NT2/D1 (cell line): ENCODE results near the gene PLXNA4.

Experiments
- DNase-seq: peaks from one replicate; pipeline ENCODE4 v3.0.0-alpha.2; 2011; ENCODE audit warnings: low read depth, low spot score
- H3K27me3 ChIP-seq: 2 replicates; pipeline ENCODE4 v1.6.0; 2011; ENCODE audit warnings: mild to moderate bottlenecking; ENCODE audit not compliant: insufficient read length, insufficient read depth
- H3K36me3 ChIP-seq: 2 replicates; pipeline ENCODE4 v1.6.1; 2011; ENCODE audit warnings: mild to moderate bottlenecking, low read length, mixed read lengths; ENCODE audit not compliant: insufficient read depth, insufficient read length
- H3K4me1 ChIP-seq: 2 replicates; pipeline ENCODE4 v1.5.1; 2011; ENCODE audit not compliant: insufficient read depth, insufficient read length
- H3K4me3 ChIP-seq: 2 replicates; pipeline ENCODE4 v1.5.1; 2011; ENCODE audit warnings: low read depth; ENCODE audit not compliant: insufficient read length
- H3K9ac ChIP-seq: 2 replicates; pipeline ENCODE4 v1.6.0; 2011; ENCODE audit warnings: low read depth; ENCODE audit not compliant: insufficient read length
- H3K9me3 ChIP-seq: 2 replicates; pipeline ENCODE4 v1.5.1; 2011; ENCODE audit warnings: mild to moderate bottlenecking, low read length; ENCODE audit not compliant: insufficient read depth
- SUZ12 ChIP-seq: IDR thresholded peaks from 2 replicates; pipeline ENCODE4 v1.6.1; 2011; ENCODE audit not compliant: insufficient read length, insufficient read depth; ENCODE audit errors: extremely low read depth
- YY1 ChIP-seq: IDR thresholded peaks from 2 replicates; pipeline ENCODE4 v1.6.1; 2011; ENCODE audit not compliant: insufficient read length, insufficient read depth
- ZNF274 ChIP-seq: IDR thresholded peaks from 2 replicates; pipeline ENCODE4 v1.6.1; 2011; ENCODE audit warnings: mild to moderate bottlenecking, low read depth, low read length

The PLXNA4 gene

GRCh38 chr7:132244903-132245480, 331.3 kb downstream of the PLXNA4 start:
- DNase-seq = no peak
- H3K4me1 ChIP-seq = no peaks in the 10 kb centered on the region
- H3K36me3 ChIP-seq = no peaks in the 10 kb centered on the region

GRCh38 chr7:132243463-132243862, 332.8 kb downstream of the PLXNA4 start:
- no peak overlapping the region for H3K9ac ChIP-seq
- H3K4me1 ChIP-seq = no peaks in the 10 kb centered on the region
- H3K27me3 ChIP-seq = peaks cover 4% of the 10 kb centered on the region
- TF ChIP-seq SUZ12 = no peak
- no peak for TF ChIP-seq YY1
- TF ChIP-seq ZNF274 = no peak
- H3K4me3 ChIP-seq = no peak overlapping the region
- H3K36me3 ChIP-seq = no peaks in the 10 kb centered on the region
- H3K9me3 ChIP-seq = peaks cover 11% of the 10 kb centered on the region; the same call in 1 of the 2 replicates
- no peak for DNase-seq

More at GRCh38 chr7:132244903-132245480, 331.3 kb downstream of the PLXNA4 start:
- H3K9me3 ChIP-seq = peaks cover 11% of the 10 kb centered on the region; the same call in 1 of the 2 replicates
- H3K4me3 ChIP-seq = no peak overlapping the region
- H3K9ac ChIP-seq = no peak overlapping the region
- TF ChIP-seq YY1 = no peak
- TF ChIP-seq ZNF274 = no peak
- TF ChIP-seq SUZ12 = no peak
- peaks cover 4% of the 10 kb centered on the region for H3K27me3 ChIP-seq

- H3K36me3 ChIP-seq = no peaks in the 10 kb centered on the region
- no peak overlapping the region for H3K4me3 ChIP-seq
- DNase-seq = no peak
- no peak overlapping the region for H3K9ac ChIP-seq
- no peak for TF ChIP-seq ZNF274
- no peak for TF ChIP-seq YY1
- peaks cover 1% of the 10 kb centered on the region for H3K27me3 ChIP-seq
- no peaks in the 10 kb centered on the region for H3K4me1 ChIP-seq
- peaks cover 11% of the 10 kb centered on the region; the same call in 1 of the 2 replicates for H3K9me3 ChIP-seq
Measured at GRCh38 chr7:132243051-132243450, 333.2 kb downstream of the PLXNA4 start.

- TF ChIP-seq YY1 = no peak
- no peak for TF ChIP-seq SUZ12
- no peak for TF ChIP-seq ZNF274
- no peak for DNase-seq
- H3K27me3 ChIP-seq = no peaks in the 10 kb centered on the region
Measured at GRCh38 chr7:132242192-132242812, 334.0 kb downstream of the PLXNA4 start.

GRCh38 chr7:132240821-132241422, 335.3 kb downstream of the PLXNA4 start:
- H3K4me3 ChIP-seq = no peak overlapping the region
- no peaks in the 10 kb centered on the region for H3K36me3 ChIP-seq
- TF ChIP-seq ZNF274 (no peak), YY1 (no peak), SUZ12 (no peak)
- no peaks in the 10 kb centered on the region for H3K4me1 ChIP-seq
- peaks cover 9% of the 10 kb centered on the region; the same call in 1 of the 2 replicates for H3K9me3 ChIP-seq
- H3K27me3 ChIP-seq = no peaks in the 10 kb centered on the region
- no peak overlapping the region for H3K9ac ChIP-seq
- DNase-seq = no peak

More at GRCh38 chr7:132242192-132242812, 334.0 kb downstream of the PLXNA4 start:
- no peak overlapping the region for H3K4me3 ChIP-seq
- no peak overlapping the region for H3K9ac ChIP-seq
- H3K9me3 ChIP-seq = peaks cover 11% of the 10 kb centered on the region; the same call in 1 of the 2 replicates
- H3K4me1 ChIP-seq = no peaks in the 10 kb centered on the region
- no peaks in the 10 kb centered on the region for H3K36me3 ChIP-seq

- Histone ChIP-seq H3K4me3 (no peak overlapping the region), H3K9me3 (peaks cover 3% of the 10 kb centered on the region; the same call in 1 of the 2 replicates), H3K36me3 (no peaks in the 10 kb centered on the region), H3K9ac (no peak overlapping the region), H3K4me1 (no peaks in the 10 kb centered on the region), H3K27me3 (no peaks in the 10 kb centered on the region)
- TF ChIP-seq YY1 = no peak
- DNase-seq = no peak
Measured at GRCh38 chr7:132240262-132240661, 336.0 kb downstream of the PLXNA4 start.

GRCh38 chr7:132239422-132239994, 336.8 kb downstream of the PLXNA4 start:
- H3K27me3 ChIP-seq = no peaks in the 10 kb centered on the region

More at GRCh38 chr7:132239422-132239994, 336.8 kb downstream of the PLXNA4 start:
- Histone ChIP-seq H3K9ac (no peak overlapping the region), H3K36me3 (no peaks in the 10 kb centered on the region), H3K4me1 (no peaks in the 10 kb centered on the region), H3K9me3 (no peaks in the 10 kb centered on the region), H3K4me3 (no peak overlapping the region)
- no peak for DNase-seq
- no peak for TF ChIP-seq SUZ12
- no peak for TF ChIP-seq ZNF274
- TF ChIP-seq YY1 = no peak
